ENCODE results near the gene KCTD13. TPM values are rescaled to one million over a fixed set of nuclear protein-coding genes. Genes with fewer than 3 reads are reported as not detected.
"Not testable (repeated sequence)": the region's sequence is repeated elsewhere in the genome, so short reads cannot be mapped to it uniquely, and the experiment has no call there.

The KCTD13 gene
- total RNA-seq, 3 donors from 2014 or later, result 14.3 to 20.5 (median 18.7) TPM

DNA sequence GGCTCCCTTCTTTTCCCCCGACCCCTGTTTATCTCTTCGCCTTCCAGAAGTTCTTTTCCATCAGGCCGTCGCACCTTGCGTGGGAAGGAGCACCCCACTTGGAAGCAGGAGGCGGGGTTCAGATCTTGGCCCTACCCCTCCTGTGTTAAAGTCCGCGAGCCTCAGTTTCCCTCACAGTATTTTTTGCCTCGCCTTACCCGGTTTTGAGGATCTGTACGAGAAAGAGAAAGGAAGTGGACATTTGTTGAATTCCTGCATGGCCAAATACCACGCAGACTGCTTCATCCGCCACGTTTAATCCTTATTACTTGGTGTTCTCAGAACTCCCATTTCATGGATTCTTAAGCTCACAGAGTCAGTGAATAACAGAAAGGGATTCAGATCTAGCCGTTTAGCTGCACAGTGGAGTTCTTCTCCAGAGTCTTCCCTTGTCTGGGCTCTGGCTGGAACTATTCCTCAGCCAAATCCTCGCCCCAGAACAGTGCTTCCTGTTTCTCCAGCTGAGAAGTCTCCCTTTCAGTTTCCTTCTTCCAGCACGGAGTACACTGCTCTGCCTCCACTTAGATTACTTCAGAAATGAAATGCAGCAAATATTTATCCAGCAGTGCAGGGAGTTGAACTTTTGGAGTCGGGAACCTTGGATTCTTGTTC, 36.4 kb upstream of the KCTD13 start:
- peaks cover 0 to 6% of the 10 kb centered on the region in 2 donors for H3K4me1 ChIP-seq
- TF ChIP-seq, protein P1, sequence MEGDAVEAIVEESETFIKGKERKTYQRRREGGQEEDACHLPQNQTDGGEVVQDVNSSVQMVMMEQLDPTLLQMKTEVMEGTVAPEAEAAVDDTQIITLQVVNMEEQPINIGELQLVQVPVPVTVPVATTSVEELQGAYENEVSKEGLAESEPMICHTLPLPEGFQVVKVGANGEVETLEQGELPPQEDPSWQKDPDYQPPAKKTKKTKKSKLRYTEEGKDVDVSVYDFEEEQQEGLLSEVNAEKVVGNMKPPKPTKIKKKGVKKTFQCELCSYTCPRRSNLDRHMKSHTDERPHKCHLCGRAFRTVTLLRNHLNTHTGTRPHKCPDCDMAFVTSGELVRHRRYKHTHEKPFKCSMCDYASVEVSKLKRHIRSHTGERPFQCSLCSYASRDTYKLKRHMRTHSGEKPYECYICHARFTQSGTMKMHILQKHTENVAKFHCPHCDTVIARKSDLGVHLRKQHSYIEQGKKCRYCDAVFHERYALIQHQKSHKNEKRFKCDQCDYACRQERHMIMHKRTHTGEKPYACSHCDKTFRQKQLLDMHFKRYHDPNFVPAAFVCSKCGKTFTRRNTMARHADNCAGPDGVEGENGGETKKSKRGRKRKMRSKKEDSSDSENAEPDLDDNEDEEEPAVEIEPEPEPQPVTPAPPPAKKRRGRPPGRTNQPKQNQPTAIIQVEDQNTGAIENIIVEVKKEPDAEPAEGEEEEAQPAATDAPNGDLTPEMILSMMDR (IDR thresholded peaks at IDR 0.05), result no peak
- TF ChIP-seq POLR2A (IDR thresholded peaks at IDR 0.05) (no peak), POLR2AphosphoS5 (IDR thresholded peaks at IDR 0.05) (no peak)
- no peaks in the 10 kb centered on the region for H3K36me3 ChIP-seq
- intact Hi-C loops (cut with DNase I; ENCODE audit: low total_unique reads), result no loop called here
- H3K4me3 ChIP-seq, result peak overlapping the region; percentile 68 to 91 (median 88)
- DNase-seq (ENCODE audit: low spot score in 2 of 2), result no peak
- H3K9me3 ChIP-seq, result no peaks in the 10 kb centered on the region
- H3K27me3 ChIP-seq, result no peaks in the 10 kb centered on the region
- H3K27ac ChIP-seq, result peak overlapping the region; percentile 92 to 96

DNA sequence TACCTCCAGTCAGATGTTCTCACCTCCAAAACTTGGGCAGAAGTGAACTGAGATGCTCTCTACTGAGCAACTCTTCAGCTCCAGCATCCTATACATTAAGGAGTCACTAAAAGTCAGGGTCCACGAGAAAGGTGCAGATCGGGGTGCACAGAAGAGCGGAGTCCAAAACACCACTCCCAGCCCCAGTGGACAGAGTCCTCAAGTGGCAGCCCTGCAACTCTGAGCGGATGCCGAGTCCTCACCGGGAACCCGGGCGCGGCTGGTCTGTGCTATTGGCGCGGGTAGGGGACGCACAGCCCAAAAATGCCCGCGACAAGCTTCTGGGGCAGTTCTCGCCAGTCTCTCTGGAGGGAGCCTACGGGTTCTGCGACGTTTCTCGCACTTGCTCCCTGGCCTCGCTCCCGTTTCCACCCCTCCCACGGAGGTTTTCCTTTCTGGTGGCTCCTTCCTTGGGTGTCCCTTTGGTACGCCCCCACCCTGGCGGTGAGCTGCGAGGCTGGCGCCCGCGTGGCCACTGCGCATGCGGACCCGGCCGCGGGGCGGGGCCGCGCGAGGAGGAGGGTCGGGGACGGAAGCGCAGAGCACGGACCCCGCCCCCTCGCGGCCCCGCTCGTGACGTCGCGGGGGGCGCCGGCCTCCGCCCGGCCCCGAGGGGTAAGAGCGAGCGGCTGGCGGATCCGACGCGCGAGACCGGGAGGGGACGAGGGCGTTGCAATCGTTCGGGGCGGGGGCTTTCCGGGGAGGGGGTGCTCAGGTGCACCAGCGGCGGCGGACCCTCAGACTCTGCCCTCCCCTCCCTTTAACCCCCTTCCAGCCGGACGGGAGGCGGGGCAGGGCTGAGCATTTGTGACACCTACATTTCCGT, 35.7 kb upstream of the KCTD13 start, which contains the start of gene TMEM219:
TSS of gene TMEM219 (plus strand) at position 601 of the 865 bp plus-strand sequence. CDS start 1,065 bp downstream, outside the sequence.
- Histone ChIP-seq H3K36me3 (no peaks in the 10 kb centered on the region), H3K27me3 (no peaks in the 10 kb centered on the region), H3K4me1 (peaks cover 0 to 6% of the 10 kb centered on the region in 2 donors), H3K4me3 (peak within 1 kb of the TSS; percentile 68 to 91 (median 88)), H3K27ac (peak within 1 kb of the TSS; percentile 92 to 96), H3K9me3 (no peaks in the 10 kb centered on the region)
- intact Hi-C loops (cut with DNase I; ENCODE audit: low total_unique reads), result no loop called here
- peak; percentile 84 to 87 for DNase-seq (ENCODE audit: low spot score in 2 of 2)
- peak; percentile 14 for TF ChIP-seq POLR2A (IDR thresholded peaks at IDR 0.05)
- TF ChIP-seq, protein P1 (IDR thresholded peaks at IDR 0.05), result peak; percentile 57 to 70 (median 64)
- peak in 2 of 3 donors; percentile 43 to 77 for TF ChIP-seq POLR2AphosphoS5 (IDR thresholded peaks at IDR 0.05)

DNA sequence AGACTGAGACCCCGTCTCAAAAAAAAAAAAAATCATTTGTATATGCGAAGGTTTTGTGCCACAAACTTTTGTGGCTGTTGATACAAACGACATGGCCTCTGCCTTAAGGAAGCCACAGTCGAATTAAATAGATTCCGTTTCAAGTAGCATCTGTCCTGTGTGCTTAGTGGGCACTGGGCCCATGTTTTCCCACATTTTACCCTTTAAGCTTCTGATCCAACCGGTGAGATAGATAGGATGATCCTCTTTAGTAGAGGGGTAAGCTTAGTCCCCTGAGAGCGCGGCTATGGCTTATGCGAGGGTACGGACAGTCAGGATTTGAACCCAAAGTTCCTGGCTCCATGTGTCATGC, 35.1 kb upstream of the KCTD13 start:
- TF ChIP-seq POLR2AphosphoS5 (IDR thresholded peaks at IDR 0.05), result no peak
- TF ChIP-seq, protein P1 (IDR thresholded peaks at IDR 0.05), result no peak
- no peak for TF ChIP-seq POLR2A (IDR thresholded peaks at IDR 0.05)
- H3K4me1 ChIP-seq, result peaks cover 0 to 6% of the 10 kb centered on the region in 2 donors
- intact Hi-C loops (cut with DNase I; ENCODE audit: low total_unique reads), result no loop called here
- H3K27ac ChIP-seq, result peak overlapping the region; percentile 92 to 96
- H3K4me3 ChIP-seq, result peak overlapping the region; percentile 68 to 91 (median 88)
- no peaks in the 10 kb centered on the region for H3K9me3 ChIP-seq
- H3K27me3 ChIP-seq, result no peaks in the 10 kb centered on the region
- no peaks in the 10 kb centered on the region for H3K36me3 ChIP-seq
- DNase-seq (ENCODE audit: low spot score in 2 of 2), result no peak

DNA sequence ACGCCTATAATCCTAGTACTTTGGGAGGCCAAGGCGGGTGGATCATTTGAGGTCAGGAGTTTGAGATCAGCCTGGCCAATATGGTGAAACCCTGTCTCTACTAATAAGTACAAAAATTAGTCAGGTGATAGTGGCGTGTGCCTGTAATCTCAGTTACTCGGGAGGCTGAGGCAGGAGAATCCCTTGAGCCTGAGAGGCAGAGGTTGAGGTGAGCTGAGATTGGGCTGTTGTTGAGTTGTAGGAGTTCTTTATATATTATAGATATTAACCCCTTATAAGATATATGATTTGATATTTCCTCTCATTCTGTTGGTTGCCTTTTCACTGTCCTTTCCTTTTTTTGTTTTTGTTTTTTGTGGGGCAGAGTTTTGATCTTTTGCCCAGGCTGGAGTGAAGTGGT, 33.8 kb upstream of the KCTD13 start:
- H3K27me3 ChIP-seq; intact Hi-C loops (cut with DNase I; ENCODE audit: low total_unique reads); DNase-seq (ENCODE audit: low spot score in 2 of 2); H3K27ac ChIP-seq; H3K4me1 ChIP-seq; H3K9me3 ChIP-seq; H3K36me3 ChIP-seq; H3K4me3 ChIP-seq: not testable (repeated sequence)

DNA sequence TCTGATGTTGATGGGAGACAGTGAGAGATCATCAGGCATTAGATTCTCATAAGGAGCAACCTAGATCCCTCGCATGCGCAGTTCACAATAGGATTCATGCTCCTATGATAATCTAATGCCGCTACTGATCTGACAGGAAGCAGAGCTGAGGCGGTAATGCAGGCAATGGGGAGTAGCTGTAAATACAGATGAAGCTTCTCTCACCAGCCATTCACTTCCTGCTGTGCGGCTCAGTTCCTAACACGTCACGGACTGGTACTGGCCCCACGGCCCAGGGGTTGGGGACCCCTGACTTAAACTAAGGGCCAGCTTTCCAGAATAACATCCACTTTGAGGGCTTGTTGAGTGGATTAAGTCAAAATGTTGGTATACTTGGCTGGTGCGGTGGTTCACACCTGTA, 33.3 kb upstream of the KCTD13 start:
- no peak for DNase-seq (ENCODE audit: low spot score in 2 of 2)
- no peak for TF ChIP-seq POLR2A (IDR thresholded peaks at IDR 0.05)
- TF ChIP-seq, protein P1 (IDR thresholded peaks at IDR 0.05), result no peak
- TF ChIP-seq POLR2AphosphoS5 (IDR thresholded peaks at IDR 0.05), result no peak
- H3K4me1 ChIP-seq, result peaks cover 0 to 6% of the 10 kb centered on the region in 2 donors
- H3K9me3 ChIP-seq, result no peaks in the 10 kb centered on the region
- intact Hi-C loops (cut with DNase I; ENCODE audit: low total_unique reads), result no loop called here
- no peaks in the 10 kb centered on the region for H3K36me3 ChIP-seq
- H3K27me3 ChIP-seq, result no peaks in the 10 kb centered on the region
- no peak overlapping the region for H3K4me3 ChIP-seq
- no peak overlapping the region for H3K27ac ChIP-seq

All from breast epithelium (tissue), 4 donors.